DMS 273 (cell line): ENCODE measurements around the gene ABTB1.

Experiments used
- DNase-seq: peaks from one replicate; lab custom pipeline; 2025; ENCODE audit not compliant: unreplicated experiment; lab: John Stamatoyannopoulos, UW

The ABTB1 gene

DNA sequence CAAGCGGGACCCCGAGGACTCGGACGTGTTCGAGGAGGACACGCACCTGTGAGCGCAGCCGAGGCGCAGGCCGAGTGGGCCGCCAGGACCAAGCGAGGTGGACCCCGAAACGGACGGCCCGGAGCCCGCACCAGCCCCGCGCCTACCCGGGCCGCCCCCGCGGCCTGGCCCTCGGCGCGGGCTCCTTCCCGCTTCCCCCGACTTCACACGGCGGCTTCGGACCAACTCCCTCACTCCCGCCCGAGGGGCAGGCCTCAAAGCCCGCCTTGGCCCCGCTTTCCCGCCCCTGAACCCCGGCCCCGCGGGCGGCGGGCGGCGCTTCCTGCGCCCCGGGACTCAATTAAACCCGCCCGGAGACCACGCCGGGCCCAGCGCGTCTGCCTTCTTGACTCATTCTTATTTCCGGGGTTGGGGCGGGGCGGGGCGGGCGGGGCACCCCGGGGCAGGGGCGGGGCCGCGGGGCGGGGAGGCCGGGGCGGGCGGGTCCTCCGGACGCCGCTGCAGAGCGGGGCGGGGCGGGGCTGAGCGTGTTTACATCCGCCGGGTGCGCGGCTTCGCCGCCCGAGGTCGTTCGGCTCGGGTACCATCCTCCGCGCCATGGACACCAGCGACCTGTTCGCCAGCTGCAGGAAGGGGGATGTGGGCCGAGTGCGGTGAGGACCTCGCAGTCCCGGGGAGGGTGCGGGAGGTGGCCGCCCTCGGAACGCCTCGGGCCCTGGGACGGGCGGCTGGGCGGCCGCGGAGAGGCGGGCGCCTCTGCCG lies at the start of gene ABTB1:
TSS of gene ABTB1 (plus strand) at position 524 of the 762 bp plus-strand sequence. CDS start at position 598, 74 bp downstream.
- DNase-seq = peak; percentile 95

DNA sequence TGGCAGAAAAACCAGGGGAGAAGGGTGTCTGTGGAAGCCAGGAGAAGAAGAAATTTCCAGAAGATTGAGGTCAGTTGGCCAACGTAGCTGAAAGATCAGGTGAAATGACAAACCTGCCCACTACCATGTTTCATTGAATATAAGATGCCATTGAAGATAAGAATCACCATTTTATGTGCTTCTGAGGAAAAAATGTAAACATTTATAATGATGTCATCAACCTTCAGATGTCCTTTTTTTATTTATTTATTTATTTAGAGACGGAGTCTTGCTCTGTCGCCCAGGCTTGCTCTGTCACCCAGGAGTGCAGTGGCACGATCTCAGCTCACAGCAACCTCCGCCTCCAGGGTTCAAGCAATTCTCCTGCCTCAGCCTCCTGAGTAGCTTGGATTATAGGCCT lies 48.7 kb upstream of the ABTB1 start:
- DNase-seq = no peak

DNA sequence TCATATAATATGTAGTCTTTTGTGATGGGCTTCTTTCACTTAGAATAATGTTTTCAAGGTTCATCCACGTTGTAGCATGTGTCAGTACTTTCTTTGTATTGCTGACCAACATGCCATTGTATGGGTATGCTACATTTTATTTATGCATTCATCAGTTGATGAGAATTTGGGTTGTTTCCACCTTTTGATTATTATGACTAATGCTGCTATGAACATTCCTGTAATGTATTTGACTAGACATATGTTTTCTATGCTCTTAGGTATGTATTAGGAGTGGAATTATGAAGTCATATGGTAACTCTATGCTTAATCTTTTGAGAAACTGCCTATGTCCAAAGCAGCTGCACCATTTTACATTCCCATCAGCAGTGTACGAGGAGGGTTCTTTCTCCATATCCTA lies 46.9 kb upstream of the ABTB1 start:
- DNase-seq = no peak

DNA sequence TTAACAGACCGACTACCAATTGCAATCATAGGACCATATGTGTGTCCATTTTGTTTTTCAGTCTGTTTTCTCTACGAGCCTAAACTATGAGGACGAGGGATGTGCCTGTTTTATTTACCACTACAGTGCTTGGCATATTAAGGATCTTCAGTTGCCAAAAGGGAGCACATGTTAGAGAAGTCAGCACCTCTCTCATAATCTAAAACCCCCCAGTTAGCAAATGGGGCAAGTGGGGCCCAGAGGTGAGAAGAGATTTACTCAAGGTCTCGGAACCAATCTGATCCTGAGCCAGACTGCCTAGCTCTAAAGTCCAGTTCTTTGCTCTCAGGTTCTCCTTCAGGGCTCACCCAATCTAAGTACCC lies 44.3 kb upstream of the ABTB1 start:
- no peak for DNase-seq

DNA sequence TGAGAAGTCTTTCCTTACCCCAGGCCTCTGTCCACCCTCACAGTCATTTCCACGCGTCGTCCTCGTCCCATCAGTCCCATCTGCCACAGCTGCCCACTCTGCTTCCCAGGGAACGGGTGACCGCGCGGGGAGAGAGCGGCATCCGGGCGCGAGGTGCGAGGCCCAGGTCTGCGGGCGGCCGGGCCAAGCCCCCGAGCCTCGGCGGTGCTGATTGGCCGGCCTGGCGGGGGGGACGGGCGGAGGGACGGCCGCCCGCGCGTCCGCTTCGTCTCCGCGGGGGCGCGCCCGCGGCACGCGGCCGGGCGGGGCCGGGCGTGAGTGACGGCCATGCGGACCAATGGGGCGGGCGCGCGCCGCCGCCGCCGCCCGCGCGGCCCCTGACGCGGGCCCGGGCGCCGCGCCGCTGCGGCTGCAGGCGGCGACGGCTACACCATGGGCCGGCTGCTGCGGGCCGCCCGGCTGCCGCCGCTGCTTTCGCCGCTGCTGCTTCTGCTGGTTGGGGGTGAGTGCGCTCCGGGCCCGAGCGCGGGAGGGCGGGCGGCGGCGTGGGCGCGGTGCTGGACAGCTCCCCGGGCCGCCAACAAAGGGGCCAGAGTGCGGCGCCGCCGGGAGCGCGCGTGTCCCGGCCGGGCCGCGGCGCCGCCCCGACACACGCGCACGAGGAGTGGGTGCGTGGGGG lies 43.8 kb upstream of the ABTB1 start, which contains the start of gene PODXL2:
TSS of gene PODXL2 (plus strand) at position 398 of the 679 bp plus-strand sequence. CDS start at position 433, 35 bp downstream.
- peak; percentile 97 for DNase-seq

DNA sequence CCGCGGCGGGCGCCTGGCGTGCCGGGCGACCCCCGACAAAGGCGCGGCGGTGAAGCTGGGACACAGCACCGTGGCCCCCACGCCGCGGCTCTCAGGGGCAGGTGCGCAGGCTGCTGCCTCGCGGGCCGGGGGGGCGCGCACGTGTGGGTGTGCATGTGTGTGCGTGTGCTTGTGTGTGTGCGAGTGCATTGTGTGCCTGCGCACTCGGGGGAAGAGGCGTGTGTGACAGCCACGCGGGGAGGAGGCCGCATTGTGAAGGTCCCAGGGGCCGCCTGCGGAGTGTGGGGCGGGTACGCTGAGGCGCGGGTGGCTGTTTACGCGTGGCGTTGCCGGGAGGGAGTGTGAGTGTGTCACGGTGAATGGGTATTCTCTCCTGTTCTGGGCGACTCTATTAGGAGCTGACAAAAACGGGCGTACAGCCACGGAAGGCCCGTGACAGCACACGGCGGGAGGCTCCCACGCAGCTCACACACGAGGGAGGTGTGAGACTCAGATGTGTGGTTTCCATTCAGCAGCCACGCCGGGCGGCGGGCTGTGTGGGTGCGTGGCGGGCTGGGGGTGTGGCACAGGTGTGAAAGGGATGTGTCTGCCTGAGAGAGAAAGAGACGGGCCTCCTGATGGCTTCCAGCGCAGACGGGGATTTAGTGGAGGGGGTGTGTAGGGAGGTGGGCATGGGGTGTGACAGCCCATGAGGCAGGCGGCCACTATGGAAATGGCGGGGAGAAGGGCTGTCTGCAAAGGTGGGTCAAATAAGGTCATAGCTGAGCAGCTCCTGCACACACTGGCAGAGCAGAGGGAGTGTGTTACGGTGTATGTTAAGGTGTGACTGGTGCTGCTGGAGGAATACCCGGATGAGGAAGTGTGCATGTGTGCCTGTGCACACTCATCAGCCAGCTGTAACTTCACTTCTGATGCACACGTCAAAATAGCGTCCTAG lies 43.0 kb upstream of the ABTB1 start:
- DNase-seq = peak; percentile 68

DNA sequence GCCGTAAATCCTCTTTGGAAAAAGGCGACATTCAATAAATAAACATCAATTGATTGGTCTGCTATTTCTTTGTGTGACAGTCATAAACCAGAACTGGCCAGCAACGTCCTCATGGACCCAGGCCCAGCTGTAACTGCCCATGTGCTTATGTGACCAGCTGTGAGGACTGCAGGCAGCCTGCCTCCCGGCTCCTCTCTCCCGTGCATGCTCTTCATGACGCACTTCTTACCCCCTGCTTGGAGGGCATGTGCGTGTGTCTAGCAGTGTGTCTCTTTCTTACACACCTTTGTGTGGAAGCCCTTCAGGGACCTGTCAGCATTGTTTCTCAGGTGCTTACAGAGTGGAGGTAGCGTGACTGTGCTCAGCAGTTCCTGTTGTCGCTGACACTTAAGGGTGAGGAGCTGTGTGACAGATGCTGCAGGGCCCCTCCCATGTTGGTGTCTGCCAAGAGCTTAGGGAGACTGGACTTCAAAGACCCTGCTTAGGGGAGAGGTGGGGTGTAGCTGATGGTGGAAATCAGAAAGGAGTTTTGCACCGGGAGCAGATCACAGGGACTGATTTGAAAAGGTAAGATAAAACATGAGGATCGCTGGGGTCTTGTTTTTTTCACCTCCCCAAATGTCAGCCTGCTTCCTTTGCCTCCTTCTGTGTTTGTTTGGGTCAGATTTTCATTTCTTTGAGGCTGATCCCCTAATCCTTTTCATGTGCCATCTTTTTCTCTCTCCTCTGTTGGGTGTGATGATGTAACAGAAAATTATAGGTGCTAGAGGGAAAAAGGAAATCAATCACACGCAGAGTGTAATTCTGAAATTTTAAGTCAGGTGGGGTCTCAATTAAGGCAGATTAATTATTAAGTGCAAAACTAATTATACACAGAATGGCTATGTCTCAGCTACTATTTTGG lies 41.7 kb upstream of the ABTB1 start:
- DNase-seq = peak; percentile 86

DNA sequence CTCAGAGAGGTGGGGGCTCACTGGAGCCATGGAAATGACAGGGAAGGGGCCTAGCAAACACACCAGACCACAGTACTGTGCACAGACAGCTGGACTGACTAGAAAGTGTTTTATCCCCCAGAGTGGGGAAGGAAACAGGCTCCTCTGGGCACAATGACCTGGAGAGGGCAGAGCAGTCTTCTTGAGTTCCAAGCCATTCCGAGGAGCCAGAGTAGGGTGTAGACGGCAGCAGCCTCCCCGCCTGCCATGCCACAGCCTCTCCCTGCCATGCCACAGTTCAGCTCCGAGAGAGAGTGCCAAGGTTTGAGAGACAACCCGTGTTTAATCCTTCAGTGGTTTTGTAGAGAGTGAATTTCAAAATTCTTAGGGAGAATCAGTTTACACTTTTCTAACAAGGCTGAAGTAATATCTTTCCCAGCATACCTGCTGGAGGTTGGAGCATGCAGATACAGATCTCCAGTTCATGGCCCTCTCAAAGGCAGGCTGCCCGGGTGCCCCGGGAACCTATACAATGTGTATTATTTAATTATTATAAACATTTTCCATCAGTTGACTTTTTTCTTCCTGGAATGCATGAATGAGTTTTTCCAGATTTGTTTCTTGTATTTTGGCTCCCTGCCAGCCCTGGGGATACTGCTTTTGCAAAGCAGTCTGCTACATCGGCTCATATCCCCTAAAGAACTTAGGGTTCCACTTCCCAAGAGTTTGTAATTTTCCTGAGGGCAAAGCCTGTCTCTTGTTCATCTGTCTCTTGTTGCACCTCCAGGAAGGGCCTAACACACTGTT lies 40.5 kb upstream of the ABTB1 start:
- peak; percentile 60 for DNase-seq

DNA sequence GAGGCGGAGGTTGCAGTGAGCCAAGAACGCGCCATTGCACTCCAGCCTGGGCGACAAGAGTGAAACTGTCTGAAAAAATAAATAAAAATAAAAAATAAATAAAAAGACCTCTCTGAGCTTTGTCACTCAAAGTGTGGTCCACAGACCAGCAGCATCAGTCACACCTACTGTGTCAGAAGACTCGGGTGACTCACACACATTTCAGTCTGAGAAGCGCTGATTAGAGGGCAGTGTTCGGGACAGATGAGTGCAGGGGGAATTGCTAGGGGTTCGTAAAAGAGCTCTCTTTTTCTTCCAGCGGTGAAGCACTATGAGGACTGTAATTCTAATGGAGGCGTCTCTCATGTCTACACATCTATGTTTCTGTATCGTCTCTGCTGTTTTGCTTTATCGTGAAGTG lies 38.1 kb upstream of the ABTB1 start:
- no peak for DNase-seq

DNA sequence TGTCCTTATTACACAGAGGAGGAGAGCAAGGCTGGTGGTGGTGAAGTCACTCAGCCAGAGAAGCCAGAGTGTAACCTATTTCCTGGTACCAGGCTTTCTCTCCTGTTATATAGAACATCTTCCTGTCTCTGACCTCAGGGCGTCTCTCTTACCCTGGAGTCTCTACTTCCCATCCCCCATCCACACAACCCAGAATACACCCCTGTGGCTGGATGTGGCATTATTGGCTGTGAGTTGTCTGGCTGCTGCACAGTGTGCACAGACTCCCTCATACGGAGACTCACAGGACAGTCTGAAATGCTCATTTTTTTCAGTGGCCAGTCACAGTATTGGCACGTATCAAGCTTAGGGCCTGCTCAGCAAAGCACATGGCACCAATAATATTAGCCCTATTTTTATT lies 35.2 kb upstream of the ABTB1 start:
- no peak for DNase-seq

DNA sequence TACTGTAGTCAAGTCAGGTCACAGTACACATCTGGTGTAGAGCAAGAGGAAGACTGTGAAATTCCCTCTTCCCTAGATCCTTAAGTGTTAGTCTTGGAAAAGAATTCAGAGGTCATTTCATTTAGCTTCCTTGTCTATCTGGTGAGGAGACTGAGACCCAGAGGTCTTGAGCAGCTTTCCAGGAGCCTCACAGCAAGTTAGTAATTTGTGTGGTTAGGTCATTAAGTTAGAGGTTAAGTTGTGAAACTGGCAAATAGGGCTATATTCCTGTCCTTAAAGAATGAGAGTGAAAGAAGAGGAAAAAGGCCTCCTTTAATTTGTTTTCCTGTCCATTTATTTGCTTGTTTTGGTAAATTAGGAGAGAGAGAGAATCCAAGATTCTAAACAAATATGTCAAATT lies 34.8 kb upstream of the ABTB1 start:
- DNase-seq = no peak

DNA sequence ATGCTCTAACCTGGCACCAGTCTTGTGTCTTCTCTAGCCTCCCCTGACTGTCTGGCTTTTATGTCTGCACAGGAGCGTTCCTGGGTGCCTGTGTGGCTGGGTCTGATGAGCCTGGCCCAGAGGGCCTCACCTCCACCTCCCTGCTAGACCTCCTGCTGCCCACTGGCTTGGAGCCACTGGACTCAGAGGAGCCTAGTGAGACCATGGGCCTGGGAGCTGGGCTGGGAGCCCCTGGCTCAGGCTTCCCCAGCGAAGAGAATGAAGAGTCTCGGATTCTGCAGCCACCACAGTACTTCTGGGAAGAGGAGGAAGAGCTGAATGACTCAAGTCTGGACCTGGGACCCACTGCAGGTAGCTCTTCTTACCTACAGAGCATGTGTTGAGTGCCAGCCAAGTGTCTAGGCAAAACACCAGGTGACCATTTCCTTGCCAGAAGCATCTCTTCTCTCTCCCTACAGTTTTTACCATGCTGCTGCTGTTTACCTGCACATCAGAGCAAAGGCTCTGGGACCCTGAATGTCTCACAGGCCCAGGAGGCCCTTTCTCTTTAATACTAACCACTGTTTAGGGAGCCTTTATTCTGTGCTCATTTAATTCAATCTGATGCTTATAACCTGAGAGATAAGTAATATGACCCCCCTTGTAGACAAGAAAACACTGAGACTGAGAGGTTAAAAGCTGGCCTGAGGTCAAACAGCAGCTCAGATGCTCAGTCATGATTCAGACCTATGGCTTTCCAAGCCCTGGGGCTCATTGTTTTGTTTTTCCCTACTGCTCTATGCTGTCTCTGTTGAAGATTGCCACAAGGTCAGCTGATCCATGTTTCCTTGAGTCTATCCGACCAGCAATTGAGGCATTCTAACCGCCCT lies 33.3 kb upstream of the ABTB1 start:
- DNase-seq = no peak

DNA sequence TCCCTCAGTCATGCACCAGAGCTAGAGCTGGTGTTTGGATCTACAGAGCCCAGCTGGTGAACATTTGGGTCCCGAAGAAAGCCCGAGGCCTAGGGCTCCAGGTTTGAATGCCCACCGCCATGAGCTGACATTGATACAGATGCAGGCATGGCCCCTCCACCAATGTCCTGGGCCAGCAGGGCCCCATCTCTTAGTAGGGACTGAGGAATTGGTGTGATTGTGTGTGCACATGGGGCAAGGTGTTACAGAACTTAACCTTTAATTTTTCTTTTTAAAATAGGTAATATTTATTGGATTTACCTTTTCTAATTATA lies 32.8 kb upstream of the ABTB1 start:
- no peak for DNase-seq

DNA sequence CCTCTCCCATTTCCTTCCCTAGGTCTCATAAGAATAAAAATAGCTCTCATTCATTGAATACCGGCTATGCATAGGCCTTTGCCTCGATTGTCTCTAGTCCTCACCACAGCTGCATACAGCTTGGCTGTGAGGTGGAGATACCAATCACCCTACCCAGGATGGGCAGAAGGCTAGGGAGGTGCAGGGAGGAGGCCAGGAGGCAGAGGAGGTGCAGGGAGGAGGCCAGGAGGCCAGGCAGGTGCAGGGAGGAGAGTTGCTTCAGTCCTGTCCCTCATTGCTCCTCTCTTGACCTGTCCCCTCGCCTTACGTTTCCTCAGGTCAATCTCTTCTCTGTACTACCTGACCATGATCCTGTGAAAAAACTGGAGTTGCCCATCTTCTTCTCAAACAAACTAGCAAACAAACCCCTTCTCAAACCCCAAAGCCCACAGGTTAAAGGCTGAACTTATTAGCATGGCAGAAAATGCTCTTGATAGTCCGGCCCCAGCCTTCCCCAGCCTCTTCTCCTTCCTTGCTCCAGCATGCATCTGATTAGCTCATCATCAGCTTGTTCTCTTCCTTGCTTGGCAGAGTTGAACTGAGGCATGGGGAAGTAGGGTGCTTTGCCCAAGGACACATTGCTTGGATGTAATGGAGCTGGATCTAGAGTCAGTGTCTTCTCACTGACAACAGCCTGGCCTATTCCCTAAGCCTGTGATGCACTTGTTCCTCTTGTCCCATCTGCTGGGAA lies 27.9 kb upstream of the ABTB1 start:
- DNase-seq = no peak

DNA sequence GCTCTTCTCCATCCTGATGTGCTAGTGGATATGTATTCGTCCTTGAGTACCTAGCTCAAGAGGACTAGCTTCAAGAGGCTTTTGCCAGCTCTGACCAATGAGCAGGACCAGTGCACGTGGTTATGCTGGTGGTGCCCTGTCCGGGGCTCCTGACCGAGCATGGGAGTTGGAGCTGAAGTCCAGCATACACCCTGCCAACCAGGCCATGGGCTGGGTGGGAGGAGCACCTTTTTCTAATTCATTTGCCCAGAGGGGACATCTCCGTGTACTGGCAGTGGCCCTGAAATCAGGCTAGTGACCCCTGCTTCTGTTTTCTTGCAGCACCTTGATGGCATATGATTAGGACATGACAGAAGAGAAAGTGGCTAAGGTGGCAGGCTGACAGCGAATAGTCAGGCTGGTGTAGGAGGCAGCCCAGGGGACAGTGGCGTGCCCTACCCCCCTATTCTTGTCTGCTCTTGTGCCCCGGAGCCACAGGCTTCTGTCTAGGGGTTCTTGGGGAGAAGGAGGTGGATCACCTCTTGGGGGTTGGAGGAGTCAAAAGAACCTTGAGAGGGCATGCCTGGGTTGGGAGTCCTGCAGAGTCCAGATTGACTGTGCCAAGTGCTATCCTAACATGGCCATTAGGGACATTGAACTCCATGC lies 27.3 kb upstream of the ABTB1 start:
- DNase-seq = no peak

DNA sequence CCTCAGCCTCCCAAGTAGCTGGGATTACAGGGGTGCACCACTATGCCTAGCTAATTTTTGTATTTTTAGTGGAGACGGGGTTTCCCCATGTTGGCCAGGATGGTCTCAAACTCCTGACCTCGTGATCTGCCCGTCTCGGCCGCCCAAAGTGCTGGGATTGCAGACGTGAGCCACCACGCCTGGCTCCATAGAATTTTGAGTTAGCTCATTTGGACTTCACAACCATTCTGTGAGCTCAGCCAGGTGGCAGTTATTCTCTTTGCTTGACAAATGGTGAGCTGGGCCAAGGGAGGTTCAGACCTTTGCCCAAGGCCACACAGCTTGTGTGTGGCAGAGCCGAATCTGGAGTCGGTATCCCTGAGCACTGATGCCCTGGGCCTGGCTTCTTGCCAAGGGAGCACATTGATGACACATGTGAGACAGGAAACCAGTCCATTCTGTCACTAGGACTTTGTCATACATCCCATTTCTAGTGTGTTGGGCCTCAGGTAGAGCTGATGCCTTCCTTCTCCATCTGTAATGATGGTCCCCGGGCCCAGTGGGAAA lies 26.2 kb upstream of the ABTB1 start:
- DNase-seq = peak; percentile 27

DNA sequence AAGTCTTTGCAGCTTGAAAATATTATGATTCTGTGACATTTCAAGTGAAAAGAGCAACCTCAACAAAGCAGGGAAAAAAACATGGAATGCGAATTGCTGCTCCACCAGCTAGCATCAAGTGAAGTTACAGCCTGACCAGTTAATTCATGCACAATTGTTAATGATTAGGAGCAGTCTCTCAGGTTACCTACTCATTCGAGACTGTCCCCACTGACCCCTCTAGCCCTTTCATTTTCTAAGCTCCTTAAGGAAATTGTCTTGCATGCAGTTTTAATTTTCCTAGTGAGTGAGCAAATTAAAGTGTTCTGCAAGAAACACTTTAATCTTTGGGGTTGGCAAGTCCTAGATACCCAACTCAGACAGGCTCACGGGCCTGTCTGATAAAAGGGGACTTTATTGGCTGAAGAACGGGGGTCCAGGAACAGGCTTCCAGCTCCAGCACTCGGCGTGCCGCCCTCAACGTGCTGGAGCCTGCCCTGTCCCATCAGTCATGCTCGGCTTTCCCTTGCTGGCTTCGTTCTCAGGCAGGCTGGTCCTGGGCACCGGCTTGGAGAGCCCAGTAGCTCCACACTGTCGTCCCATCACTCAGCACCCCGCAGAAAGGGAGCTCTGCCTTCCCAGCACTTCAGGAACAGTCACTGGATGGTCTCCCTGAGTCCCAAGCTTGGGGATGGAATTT lies 25.4 kb upstream of the ABTB1 start:
- DNase-seq = no peak
